IPS-NIHi11 (cell line): ENCODE data around the gene SLC27A4.

Experiments used
- DNase-seq: peaks from one replicate; pipeline ENCODE4 v3.0.0; 2012; ENCODE audit warnings: mixed read lengths, low spot score

Gene SLC27A4

GRCh38 chr9:128365525-128365924 is 25.2 kb downstream of the SLC27A4 start:
- no peak for DNase-seq

DNA sequence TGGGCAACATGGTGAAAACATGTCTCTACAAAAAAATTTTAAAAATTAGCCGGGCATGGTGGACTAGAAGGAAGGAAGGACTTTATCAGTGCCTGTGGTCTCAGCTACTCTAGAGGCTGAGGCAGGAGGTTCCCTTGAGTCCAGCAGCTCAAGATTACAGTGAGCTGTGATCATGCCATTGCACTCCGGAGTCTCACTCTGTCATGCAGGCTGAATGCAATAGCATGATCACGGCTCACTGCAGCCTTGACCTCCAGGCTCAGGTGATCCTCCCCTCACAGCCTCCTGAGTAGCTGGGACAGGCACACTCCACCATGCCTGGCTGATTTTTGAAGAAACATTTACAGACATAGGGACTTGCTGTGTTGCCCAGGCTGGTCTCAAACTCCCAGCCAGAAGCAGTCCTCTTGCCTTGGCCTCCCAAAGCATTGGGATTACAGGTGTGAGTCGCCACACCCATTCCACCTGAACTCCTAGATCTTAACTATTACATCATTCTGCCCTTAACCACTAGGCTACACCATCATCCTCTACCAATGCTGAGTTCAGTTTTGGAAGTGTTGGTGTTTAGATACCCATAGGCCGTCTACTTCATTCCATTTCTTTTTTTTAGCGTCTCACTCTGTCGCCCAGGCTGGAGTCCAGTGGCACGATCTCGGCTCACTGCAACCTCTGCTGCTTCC is 28.8 kb downstream of the SLC27A4 start:
- DNase-seq: no peak

DNA sequence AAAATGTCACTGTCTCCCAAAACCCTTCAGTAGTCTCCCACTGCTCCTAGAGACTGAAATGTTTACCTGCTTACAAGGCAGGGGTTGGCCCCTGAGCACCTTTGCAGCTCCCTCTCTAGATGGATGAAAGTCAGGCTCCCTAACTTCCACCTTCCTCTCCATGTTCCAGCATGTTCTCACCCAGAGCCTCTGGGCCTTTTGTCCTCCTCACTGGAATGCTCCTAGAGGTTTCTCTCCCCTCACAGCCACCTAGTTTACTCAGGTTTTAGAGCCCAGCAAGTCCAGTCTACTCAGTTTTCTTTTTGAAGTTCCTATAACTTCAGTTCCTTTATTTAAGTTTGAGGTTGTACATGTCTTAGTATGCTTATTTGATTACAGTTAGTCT is 30.0 kb downstream of the SLC27A4 start:
- no peak for DNase-seq

GRCh38 chr9:128370752-128371629 is 30.7 kb downstream of the SLC27A4 start, which contains the start of gene URM1:
Gene URM1 (plus strand): TSS chr9:128371374. CDS start chr9:128371381, 7 bp downstream.
- DNase-seq: peak; percentile 96

GRCh38 chr9:128371630-128372117 is 31.3 kb downstream of the SLC27A4 start:
- no peak for DNase-seq

- no peak for DNase-seq
These were observed 31.9 kb downstream of the SLC27A4 start for GRCh38 chr9:128372188-128372641.

GRCh38 chr9:128372784-128373183 is 32.5 kb downstream of the SLC27A4 start:
- DNase-seq: no peak

GRCh38 chr9:128374221-128374675 is 33.9 kb downstream of the SLC27A4 start:
- DNase-seq: no peak

- DNase-seq: no peak
These were observed 35.5 kb downstream of the SLC27A4 start for GRCh38 chr9:128375865-128376264.

DNA sequence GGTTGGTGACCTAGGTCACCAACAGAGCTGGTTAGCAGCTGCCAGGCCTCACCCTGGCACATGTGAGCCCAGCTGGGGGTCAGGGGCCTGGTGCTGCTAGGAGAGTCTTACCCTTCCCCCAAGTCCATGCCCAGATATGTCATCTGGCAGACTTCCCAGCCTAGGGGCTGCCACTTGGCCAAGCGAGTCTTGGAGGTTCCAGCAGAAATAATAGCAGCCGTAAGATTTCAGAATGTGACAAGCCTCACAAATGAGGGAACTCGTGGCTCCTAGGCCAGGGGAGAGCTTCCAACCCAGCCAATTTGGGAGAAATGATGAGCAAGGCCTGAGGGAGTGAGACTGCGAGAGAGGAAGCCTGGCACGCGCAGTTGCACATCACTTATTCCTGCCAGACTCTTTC is 41.9 kb downstream of the SLC27A4 start:
- DNase-seq: no peak

- peak; percentile 76 for DNase-seq
These were observed 42.9 kb downstream of the SLC27A4 start for GRCh38 chr9:128383007-128383753.

DNA sequence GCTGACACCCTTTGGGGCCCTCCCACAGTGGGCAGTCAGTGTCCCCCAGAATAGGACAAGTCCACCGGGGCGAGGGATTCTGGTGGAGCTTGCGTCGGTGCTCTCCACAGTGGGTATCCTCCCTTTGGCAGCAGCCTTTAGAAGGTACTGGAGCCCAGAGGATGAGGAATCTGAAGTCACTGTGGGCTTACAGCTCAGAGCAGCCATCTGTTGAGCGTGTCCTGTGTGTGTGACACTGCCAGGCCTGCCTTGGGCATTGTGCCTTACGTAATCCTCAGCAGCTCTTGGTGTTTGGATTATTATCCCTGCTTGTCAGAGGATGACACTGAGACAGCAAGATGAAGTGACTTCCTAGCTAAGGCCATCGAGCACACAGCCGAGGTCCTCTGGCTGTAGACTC is 43.5 kb downstream of the SLC27A4 start:
- DNase-seq: no peak

- DNase-seq: no peak
These were observed 44.6 kb downstream of the SLC27A4 start for GRCh38 chr9:128384801-128385495.

DNA sequence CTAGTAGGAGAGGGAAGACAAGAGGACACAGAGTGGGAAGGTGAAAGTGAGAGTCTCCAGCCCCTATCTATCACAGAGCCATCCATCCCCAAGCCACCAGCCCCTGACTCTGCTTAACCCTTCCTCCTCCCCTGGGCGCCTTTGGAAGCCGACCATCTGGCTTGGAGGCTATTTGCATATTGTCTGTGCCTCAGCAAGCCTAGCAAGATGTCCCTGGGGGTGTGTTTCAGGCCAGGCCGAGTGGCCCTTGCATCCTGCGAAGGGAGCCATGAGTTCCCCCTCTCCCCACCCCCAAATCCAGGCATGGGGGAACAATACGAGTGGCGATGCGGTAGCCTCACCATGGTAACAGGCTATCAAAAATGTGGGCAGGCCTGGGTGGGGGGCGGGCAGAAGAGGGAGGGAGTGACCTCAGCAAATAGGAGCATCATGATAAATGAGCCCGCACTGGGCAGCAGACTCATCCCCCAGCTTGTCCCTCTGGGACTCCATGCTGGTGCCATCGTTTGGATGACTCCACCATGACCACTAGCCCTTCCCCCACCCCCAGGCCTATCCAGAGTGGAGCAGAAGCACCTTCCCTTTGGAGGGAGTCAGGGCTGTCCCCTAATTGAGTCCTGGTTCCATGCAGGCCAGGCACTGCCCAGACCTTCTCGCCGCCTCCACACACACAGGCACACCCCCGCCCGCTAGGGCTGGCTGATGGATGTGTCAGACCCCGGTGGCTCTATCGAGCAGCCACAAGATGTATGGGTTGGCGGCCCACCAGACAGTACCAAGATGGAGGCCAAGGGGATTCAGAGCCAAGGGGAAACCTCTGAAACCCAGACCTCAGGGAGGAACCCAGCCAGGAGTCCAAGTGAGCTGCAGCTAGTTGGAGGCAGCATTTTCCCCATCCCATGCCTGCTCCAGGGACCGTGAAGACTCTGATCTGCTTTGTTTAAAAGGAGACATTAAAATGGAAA is 45.5 kb downstream of the SLC27A4 start:
- DNase-seq: no peak

GRCh38 chr9:128388150-128388549 is 47.8 kb downstream of the SLC27A4 start:
- DNase-seq: no peak

GRCh38 chr9:128389395-128390149 is 49.2 kb downstream of the SLC27A4 start:
- no peak for DNase-seq

- DNase-seq: no peak
These were observed 50.0 kb downstream of the SLC27A4 start for GRCh38 chr9:128390150-128390812.

DNA sequence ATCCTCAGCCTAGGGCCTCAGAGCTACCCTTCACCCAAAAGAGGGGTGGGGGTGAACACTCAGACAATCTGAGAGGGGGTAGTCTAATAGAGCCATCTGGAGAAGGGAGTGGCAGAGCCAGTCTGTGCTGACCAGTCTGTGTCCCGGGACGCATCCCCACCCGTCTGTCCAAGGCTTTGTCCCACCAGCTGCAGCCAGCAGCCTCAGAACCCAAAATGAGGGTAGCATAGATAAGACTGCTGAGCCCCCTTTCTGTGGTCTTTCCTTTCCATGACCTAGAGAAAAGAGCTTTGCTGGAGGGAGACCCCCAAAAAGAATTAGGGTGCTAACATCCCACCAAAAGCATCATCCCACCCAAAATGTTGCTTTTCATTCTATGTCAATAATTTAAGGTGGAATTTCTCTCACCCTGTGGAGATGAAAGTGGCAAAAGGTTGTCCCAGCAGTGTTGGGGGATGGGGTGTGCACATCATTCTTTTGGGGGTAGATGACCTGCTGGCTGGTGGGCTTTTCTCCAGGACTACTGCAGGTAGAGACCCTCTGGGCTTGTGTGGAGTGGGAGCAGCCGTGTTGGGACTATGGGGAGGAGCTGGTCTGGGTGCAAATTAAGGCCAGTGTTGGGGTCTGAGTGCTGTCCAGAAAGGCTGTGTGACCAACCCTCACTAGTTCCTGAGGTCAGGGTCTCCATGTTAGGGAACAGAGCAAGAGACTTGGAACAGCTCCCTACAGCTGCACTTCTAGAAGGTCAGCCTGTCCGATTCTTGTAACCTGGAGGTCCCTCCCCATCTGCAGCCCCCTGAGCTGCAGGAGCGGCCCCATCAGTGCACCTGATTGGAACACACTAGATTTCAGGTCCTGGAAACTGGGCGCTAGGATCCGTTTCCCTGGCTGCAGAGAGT is 50.7 kb downstream of the SLC27A4 start:
- no peak for DNase-seq
